Ascending aorta (tissue), 2 donors: ENCODE results near the gene HACD3. TPM values are rescaled to one million over a fixed set of nuclear protein-coding genes. Genes with fewer than 3 reads are reported as not detected.
A peak's percentile ranks its signal among the peaks of the same experiment; 100 is the strongest.

Experiments used
- DNase-seq, 2 donors: peaks; one replicate each; pipeline ENCODE4 v3.0.0-alpha.2; 2019; ENCODE audit warnings: low spot score in 2 of 2
- H3K27ac ChIP-seq, 2 donors: fragments of 200-600 bp; sonication (generic); one replicate each; pipeline ENCODE4 v1.5.1; 2016 to 2017; ENCODE audit warnings: mild to moderate bottlenecking in 1 of 2
- H3K27me3 ChIP-seq: fragments of 200-600 bp; sonication (generic); one replicate; pipeline ENCODE4 v1.5.1; 2017
- H3K36me3 ChIP-seq, 2 donors: fragments of 200-600 bp; sonication (generic); one replicate each; pipeline ENCODE4 v1.5.1; 2016
- H3K4me1 ChIP-seq, 2 donors: fragments of 200-600 bp; sonication (generic); one replicate each; pipeline ENCODE4 v1.5.1; 2016 to 2017; ENCODE audit warnings: mild to moderate bottlenecking in 1 of 2
- H3K4me3 ChIP-seq, 2 donors: fragments of 200-600 bp; sonication (generic); one replicate each; pipeline ENCODE4 v1.5.1; 2016 to 2017; ENCODE audit warnings: mild to moderate bottlenecking in 1 of 2
- H3K9me3 ChIP-seq, 2 donors: fragments of 200-600 bp; sonication (generic); one replicate each; pipeline ENCODE4 v1.5.1; 2016
- intact Hi-C: fragments of 100-400 bp; cut with DNase I; formaldehyde crosslinking; loops from one replicate; pipeline ENCODE4 v1.15.1; 2023
- total RNA-seq: library from RNA; depleted of rRNA; stranded (reverse); fragments of >200 nt; gene quantifications from one replicate; pipeline ENCODE4 v1.1.0, GENCODE V29; 2016
- TF ChIP-seq, protein P1 (sequence below), 3 experiments: fragments of 200-600 bp in 2 of 3; fragments of 450-650 bp in 1 of 3; sonication (generic) in 2 of 3; IDR thresholded peaks; one replicate each; pipeline ENCODE4 v1.5.1; 2016 to 2019; ENCODE audit warnings: antibody characterized with exemption in 3 of 3, mild to moderate bottlenecking in 1 of 3, moderate library complexity in 1 of 3

The HACD3 gene
- total RNA-seq, 1 donor from 2014 or later, result 46.2 TPM

DNA sequence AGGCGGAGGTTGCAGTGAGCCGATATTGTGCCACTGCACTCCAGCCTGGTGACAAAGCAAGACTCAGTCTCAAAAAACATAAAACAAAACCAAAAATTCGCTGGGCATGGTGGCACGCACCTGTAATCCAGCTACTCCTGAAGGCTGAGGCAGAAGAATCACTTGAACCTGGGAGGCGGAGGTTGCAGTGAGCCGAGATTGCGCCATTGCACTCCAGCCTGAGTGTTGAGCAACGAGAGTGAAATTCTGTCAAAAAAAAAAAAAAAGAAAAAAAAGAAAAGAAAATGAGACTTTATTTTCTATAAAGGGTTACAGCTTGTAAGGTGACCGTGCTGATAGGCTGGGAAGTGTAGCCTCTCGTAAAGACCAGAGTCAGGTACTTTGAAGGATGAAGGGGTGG is 6.0 kb upstream of the HACD3 start:
- no peak overlapping the region for H3K27ac ChIP-seq
- no peak for DNase-seq
- no peaks in the 10 kb centered on the region for H3K36me3 ChIP-seq
- no peaks in the 10 kb centered on the region for H3K4me1 ChIP-seq
- intact Hi-C loops, result no loop called here
- no peak overlapping the region for H3K4me3 ChIP-seq
- H3K9me3 ChIP-seq, result no peaks in the 10 kb centered on the region
- TF ChIP-seq, protein P1, sequence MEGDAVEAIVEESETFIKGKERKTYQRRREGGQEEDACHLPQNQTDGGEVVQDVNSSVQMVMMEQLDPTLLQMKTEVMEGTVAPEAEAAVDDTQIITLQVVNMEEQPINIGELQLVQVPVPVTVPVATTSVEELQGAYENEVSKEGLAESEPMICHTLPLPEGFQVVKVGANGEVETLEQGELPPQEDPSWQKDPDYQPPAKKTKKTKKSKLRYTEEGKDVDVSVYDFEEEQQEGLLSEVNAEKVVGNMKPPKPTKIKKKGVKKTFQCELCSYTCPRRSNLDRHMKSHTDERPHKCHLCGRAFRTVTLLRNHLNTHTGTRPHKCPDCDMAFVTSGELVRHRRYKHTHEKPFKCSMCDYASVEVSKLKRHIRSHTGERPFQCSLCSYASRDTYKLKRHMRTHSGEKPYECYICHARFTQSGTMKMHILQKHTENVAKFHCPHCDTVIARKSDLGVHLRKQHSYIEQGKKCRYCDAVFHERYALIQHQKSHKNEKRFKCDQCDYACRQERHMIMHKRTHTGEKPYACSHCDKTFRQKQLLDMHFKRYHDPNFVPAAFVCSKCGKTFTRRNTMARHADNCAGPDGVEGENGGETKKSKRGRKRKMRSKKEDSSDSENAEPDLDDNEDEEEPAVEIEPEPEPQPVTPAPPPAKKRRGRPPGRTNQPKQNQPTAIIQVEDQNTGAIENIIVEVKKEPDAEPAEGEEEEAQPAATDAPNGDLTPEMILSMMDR (IDR thresholded peaks at IDR 0.05), result no peak
- no peaks in the 10 kb centered on the region for H3K27me3 ChIP-seq

DNA sequence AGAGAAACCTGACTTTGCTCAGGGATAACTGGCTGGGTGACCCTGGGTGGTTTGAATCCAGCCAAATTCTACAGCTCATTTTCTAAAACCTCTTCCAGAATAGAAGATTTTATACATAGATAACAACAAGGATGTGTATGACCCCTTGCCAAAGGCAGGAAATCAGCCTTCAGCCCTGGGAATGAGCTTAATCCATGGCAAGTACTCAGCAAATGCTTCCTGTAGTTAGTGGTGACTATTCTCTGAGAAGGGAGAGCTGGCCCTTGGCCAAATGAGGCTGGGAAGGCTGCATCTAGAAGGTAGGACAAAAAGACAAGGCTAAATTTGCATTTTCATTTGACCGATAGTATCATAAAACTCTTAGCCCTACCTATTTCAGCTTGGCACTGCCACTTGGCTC is 4.6 kb upstream of the HACD3 start:
- Histone ChIP-seq H3K27me3 (no peaks in the 10 kb centered on the region), H3K4me1 (peaks cover 0 to 5% of the 10 kb centered on the region in 2 donors), H3K4me3 (no peak overlapping the region), H3K9me3 (no peaks in the 10 kb centered on the region), H3K36me3 (no peaks in the 10 kb centered on the region), H3K27ac (no peak overlapping the region)
- TF ChIP-seq, protein P1 (IDR thresholded peaks at IDR 0.05), result no peak
- DNase-seq, result no peak
- intact Hi-C loops, result no loop called here

DNA sequence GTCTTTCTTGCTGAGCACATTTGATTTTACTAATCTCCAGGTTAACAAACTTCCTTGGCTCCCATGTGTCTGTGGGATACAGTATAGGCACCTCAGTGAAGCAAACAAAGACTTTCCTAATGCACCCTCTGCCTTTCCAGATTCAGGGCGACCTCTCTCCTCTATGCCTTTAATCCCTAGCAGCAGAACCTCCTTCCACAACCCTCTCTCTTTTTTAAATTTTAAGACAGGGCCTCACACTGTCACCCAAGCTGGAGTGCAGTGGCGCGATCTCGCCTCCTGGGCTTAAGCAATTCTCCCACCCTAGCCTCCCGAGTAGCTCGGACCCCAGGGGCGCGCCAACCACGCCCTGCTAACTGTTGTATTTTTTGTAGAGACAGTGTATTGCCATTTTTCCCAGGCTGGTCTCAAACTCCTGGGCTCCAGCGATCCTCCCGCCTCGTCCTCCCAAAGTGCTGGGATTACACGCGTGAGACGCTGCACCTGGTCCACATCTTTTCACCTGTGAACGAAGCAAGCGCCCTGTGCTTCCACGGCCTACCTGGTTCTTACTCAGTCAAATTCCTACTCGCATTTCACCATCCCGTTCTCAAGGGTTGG is 1.7 kb upstream of the HACD3 start:
- intact Hi-C loops, result no loop called here
- DNase-seq, result no peak

DNA sequence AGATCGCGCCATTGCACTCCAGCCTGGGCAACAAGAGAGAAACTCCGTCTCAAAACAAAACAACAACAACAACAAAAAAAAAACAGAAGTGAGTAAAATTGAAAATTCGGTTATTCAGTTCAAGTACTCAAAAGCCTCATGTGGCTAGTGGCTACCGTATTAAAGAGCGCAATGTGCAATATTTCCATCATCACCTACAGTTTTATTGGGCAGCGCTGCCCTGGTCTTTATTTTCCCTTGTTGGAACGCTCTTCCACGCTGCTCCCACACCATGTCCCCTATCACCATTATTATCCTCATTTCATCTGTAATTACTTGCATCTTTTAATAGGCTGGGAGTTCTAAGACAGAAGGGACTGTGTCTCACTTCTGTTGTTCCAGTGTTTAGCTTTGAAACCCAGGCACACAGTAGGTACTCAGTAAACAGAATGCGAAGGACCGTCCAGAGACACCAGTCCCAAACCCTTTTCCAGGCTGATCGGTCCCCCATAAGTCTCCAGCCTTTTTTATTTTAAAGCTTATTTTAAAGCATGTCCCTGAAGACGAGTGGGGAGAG is 423 bp upstream of the HACD3 start:
- no peaks in the 10 kb centered on the region for H3K9me3 ChIP-seq
- H3K27me3 ChIP-seq, result no peaks in the 10 kb centered on the region
- H3K4me3 ChIP-seq, result peak overlapping the region; percentile 85 to 96
- H3K27ac ChIP-seq, result peak overlapping the region; percentile 44 to 55
- peaks cover 0 to 12% of the 10 kb centered on the region in 2 donors for H3K4me1 ChIP-seq
- H3K36me3 ChIP-seq, result no peaks in the 10 kb centered on the region
- intact Hi-C loops, result loop anchor here (2.0 to 5.0 kb wide), 2 partner anchors 13 to 82 kb away; partner anchors contain the start of genes DPP8 and INTS14
- TF ChIP-seq, protein P1 (IDR thresholded peaks at IDR 0.05), result no peak
- no peak for DNase-seq

More for the DNA sequence above, 1.7 kb upstream of the HACD3 start:
- H3K27ac ChIP-seq, result no peak overlapping the region
- H3K4me1 ChIP-seq, result peaks cover 0 to 12% of the 10 kb centered on the region in 2 donors
- no peak overlapping the region for H3K4me3 ChIP-seq
- H3K36me3 ChIP-seq, result no peaks in the 10 kb centered on the region
- no peaks in the 10 kb centered on the region for H3K9me3 ChIP-seq
- no peaks in the 10 kb centered on the region for H3K27me3 ChIP-seq
- TF ChIP-seq, protein P1 (IDR thresholded peaks at IDR 0.05), result no peak

DNA sequence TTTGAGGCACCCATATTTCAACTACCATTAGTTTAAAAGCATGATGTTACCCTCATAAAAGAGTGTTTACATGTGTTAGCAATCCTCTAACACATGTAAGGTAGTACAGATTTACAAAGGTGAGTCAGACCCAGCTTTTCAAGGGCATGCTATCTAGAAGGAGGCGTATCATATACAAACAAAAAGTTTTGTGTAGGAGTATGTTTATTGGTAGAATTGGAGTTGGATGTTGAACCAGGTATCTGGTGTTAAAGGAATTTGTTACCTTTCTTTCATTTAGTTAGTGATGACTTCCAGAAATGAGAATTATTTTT is 2.4 kb downstream of the HACD3 start:
- H3K4me1 ChIP-seq, result peaks cover 0 to 12% of the 10 kb centered on the region in 2 donors
- no peak for DNase-seq
- H3K4me3 ChIP-seq, result no peak overlapping the region
- H3K36me3 ChIP-seq, result no peaks in the 10 kb centered on the region
- TF ChIP-seq, protein P1 (IDR thresholded peaks at IDR 0.05), result no peak
- H3K27me3 ChIP-seq, result no peaks in the 10 kb centered on the region
- H3K27ac ChIP-seq, result no peak overlapping the region
- intact Hi-C loops, result loop anchor here (5.0 kb wide), 1 partner anchor 80 kb away; the partner anchor contains the start of gene INTS14
- H3K9me3 ChIP-seq, result no peaks in the 10 kb centered on the region
